AG20443 (cell line): ENCODE data around the gene PADI4.
"Not testable (repeated sequence)": the region's sequence is repeated elsewhere in the genome, so short reads cannot be mapped to it uniquely, and the experiment has no call there.

Experiments
- DNase-seq: peaks from one replicate; pipeline ENCODE4 v3.0.0; 2012; ENCODE audit warnings: low spot score, mixed read lengths

Gene PADI4

DNA sequence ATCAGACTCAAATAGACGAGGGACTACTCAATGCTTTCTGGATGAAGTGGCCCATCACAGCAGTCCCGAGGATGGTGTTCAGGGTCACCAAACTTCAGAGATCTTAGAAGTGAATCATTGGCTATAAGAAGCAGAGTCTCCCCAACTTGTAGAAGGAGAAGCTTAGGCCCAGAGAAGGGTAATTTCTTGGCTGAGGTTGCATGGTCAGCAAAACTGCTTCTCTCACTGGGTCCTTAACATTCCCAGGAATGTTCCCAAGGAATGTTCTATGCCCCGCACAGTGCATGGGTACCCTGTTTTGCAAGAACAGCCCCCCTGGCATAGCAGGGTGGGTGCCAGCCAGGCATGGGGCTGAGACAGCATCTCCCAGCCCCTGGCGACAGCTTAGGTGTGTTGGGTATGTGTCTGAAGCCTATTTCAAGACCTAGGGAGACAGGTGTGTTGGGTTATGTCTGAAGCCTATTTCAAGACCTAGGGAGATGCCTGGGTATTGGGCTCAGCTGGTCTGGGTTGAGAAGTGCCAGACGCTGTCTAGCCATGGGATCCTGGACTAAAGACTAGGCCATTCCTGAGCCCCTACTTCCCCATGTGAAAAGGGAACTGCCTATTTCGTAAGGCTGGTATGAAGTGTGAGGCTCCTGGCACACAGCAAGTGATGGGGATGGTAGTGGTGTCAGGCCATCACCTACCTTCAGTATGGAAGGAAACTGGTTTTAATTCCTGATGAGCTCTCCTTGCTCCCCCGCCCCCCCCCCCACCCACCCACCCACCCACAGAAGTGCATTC lies 90.1 kb downstream of the PADI4 start:
- DNase-seq, result no peak

DNA sequence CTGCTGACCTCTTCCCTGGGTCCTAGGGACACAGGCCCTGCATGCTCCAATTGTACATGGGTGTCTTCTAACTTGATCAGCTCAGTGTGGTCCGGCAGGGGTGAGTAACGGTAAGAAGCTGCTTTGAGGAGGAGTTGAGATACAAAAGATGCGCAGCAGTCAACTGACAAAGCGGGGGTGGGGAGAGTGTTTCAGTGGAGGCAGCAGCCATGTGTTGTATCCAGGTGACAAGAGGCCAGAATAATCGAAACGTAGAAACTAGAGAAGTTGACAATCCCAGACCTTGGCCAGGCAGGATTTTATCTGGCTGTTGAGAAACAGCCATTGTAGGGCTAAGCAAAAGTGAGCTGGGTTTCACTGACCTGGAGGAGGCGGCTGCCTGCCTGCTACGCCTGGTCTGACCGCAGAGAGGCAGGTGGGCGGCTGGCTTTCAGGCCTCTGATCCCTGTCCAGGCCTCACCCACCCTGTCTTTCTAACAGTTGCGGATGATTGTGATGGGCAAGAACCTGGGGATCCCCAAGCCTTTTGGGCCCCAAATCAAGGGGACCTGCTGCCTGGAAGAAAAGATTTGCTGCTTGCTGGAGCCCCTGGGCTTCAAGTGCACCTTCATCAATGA lies 92.8 kb downstream of the PADI4 start:
- DNase-seq, result no peak

DNA sequence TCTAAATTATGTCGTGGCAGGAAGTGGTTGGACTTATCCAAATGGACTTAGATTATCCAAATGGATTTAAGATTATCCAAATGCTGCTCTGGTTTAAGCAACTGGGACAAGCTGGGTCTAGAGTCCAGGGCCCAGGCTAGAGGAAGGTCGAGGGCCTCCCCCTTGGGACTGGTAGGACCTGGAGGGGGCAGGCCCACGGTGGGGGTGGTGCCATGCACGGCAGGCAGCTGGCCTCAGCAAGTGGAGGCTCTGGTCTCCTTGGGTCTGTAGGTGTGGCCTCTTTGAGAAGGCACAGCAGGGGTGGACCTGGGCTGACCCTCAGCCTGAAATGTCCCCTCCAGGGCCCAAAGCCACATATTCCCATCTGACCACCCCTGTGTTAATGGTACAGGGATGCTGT lies 93.8 kb downstream of the PADI4 start:
- DNase-seq, result no peak

DNA sequence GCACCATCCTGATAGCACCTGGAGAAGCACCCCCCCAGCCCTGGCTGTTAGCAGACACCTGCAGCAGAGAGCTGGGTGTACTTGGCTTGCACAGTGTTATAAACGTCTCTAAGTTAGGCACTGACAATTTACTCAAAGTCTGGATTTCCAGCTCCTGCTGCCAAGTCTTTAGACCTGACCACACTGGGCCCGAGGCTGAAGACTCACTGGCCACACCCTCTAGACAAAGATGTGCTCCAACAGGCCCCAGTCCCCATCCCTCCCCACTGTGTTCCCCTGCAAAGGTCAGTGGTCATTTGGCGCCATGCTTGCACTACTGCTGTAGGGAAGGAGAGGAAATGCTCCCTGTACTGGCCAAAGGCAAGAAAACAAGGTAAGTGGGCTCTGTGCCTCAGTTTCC lies 95.1 kb downstream of the PADI4 start:
- DNase-seq, result no peak

DNA sequence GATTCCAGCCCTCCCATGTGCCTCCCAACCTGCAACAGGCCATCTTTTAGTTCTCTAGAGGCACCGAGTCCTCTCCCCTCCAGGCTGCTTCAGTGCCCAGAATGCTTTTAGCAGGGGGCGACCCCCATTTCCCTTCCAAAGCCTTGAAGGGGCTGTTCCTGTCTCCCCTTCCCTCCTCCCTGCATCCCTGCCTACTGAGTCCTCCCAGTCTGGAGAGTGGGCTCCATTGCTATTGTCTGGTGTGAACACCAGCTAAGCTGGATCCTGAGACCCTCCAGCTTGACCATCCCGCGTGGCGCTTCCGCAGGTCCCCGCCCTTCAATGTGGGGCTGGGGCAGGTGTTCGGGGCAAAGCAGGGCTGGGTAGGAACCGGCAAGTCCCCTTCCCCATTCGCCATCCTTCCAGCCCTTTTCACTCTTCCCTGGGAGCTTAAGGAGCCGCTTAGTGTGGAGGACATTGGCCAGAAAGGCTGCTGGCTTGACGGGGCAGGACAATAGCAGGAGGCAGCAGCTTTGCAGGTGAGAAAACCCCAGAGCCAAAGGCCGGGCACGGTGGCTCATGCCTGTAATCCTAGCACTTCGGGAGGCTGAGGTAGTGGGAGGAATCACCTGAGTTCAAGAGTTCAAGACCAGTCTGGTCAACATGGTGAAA lies 96.2 kb downstream of the PADI4 start:
- DNase-seq, result no peak

DNA sequence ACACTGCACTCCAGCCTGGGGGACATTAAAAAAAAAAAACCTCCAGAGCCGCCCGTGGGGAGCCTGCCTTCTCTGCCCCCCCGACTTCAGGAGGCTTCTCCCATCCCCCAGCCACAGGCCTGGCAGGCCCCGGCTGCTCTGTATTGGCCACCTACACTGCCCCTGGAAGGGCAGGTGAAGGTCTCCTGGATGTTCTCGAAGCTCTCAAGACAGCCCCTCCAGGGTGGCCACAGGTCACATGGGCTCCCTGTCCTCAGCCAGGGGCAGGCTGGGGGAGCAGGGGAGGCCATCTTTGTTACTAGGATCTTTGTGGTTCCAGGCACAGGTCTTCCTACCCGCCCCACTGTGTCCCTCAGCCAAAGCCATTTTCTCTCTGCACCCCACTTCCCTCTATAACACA lies 96.8 kb downstream of the PADI4 start:
- no peak for DNase-seq

DNA sequence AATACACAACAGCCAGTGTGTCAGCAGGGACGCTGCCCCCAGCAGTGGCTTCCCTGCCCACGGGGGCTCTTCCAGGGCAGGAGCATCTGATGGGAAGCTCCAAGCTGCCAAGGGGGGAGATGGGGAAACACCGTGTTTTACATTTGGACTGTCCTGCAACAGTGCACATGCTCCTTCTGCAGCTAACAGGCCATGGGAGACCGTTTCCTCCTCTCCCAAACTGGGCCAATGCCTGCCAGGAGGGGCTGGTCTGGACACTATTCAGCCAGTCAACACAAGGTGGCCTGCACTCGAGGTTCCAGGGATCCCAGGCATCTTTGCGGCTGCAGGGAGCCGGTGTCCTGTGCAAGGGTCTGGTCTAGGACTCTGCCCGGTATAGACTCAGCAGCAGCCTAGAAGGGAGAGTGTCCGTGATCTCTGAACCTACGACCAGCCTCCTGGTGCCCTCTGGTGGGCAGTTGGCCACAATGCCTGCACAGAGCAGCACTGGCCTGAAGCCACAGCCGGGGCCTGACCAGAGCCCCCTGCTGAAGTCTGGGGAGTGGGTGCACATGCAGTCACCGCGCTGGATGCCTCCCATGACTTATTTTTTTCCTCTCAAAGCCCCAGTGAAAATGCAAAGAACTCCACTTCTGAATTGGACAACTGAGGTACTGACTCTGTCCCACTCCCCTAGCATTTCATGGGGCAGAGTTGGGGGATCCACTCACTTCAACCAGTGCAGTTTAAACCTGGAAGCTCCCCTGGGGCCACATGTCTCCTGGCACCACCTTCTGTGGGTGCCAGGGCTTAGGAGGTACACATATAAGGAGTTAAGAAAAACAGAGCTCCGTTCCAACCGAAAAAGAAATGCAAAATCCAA lies 98.1 kb downstream of the PADI4 start:
- peak; percentile 91 for DNase-seq

DNA sequence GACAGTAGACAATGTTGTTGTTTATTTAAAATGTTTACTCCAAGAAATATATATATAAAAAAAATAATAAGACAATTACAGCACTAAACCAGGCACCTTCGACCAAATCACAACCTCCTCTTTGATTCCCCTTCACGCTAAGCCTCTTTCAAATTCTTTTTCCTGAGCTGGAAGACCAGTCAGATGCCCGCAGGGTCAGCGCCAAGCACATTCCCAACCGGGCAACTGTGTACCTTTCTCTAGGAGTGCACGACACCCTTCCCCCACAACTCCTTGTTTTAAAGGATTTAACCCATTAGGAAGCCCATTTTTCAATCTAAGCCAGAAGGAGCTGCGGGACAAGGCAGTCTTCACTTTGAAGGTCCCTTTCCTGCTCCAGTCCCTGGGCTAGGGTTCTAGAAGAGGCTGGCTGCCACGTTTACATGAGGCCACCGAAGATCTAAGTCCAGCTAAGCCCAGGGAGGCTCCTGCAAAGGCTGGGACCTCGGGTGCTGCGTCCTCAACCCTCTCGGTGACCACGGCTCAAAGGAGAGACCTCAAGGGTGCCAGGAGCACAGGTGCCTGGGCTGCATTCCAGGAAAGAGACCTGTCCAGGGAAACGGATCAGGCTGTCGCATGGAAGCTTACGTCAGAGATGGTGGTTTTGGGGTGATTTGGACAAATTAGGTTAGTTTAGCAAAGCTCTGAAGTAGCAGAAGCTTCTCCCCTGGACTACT lies 98.9 kb downstream of the PADI4 start:
- DNase-seq, result not testable (repeated sequence)

DNA sequence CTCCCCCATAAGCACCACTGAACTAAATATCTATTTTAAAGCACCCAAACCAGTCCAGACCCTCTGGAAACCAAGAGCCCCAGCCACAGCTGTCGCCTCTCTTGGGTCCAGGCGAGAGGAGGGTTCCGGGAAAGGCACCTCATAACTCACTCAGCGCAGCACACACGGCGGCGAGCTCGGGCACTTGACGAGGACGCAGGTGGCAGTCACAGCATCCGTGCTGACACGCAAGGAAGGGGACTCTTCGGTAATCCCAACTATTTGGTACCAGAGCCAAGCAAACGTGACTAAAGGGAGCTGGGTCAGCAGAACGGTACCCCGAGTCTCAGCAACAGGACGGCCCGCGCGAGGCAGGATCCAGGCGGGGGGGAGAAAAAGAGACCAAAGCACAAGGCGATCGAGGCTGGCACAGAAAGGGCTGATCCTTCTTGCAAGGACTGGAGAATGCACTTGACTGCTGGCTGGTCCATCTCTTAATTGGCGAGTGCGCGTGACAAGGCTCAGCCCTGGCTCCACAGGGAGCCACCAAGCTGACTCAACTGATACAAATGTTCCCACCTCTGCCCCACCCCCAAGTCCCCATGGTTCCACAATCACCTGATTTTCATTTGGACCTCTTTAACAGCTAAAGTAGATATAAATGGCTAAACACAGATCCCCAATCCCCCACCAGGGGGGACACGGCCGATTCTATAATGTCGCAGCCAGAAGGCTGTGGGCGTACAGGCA lies 100.0 kb downstream of the PADI4 start:
- DNase-seq, result not testable (repeated sequence)

DNA sequence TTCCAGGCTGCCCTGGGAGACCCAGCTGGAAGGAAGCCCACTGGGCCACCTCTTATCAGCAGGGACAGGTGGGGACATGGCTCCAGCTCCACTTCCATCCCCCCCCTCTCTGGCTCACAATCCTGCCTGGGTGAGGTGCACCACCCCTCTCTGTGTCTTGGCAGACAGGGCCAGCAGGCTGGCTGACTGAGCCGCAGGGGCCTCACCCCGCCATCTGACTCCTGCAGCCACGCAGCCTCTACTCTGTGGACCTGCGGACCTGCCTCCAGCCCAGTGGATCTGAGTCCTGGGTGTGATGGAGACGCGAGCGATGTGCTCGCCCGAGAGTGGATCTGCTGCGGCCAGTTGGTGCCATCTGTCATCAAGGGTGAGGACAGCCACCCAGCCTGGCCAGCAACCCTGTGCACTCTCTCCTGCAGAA lies 101.4 kb downstream of the PADI4 start:
- DNase-seq, result no peak

DNA sequence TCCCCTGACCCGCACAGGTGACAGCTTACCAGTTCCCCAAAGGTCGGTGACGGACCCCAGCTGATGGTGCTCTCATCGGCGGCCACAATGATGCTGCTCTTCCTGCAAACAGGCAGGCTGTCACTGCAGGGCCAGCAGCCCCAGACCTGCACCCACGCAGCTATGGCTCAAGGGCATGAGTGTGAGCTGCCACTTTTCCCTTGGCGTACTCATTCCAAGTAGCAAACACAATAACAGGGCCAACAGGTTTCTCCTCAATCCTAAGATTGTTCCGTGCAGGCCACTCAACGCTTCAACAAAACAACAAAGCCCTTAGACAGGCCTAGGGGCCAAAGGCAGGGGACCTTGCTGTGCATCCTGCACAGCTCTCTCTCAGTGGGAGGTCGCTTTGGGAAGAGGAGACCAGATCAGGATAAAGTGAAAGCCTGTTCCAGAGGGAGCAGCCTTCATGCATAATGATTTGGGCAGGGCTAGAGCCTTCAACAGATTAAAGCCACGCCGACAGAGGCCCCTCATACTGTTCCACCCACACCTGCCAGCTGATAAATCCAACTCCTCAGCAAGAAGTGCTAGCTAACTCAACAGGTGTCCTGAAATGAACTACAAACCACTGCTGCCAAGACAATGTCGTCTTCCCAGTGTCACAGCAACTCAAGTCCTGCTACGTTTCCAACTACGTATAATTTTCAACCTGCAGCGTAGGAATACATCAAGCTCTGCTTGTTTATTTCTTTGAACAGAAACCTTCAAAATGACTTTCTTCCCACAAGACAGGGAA lies 104.3 kb downstream of the PADI4 start:
- no peak for DNase-seq
